ENCODE data around the gene TRAIP. TPM values are rescaled to one million over a fixed set of nuclear protein-coding genes. Genes with fewer than 3 reads are reported as not detected.

The TRAIP gene
- total and polyA plus RNA-seq, 2 donors (not counting 1 experiment from before 2014, with no cell fraction given) = 2.0 to 2.5 TPM

- Histone ChIP-seq H3K4me3 (replicated peaks in 1 of 4; ENCODE audit: control extremely low read depth in 1 of 4, insufficient read depth in 1 of 4, low read depth in 3 of 4, low read length in 4 of 4) (no peak overlapping the region), H3K4me2 (ENCODE audit: extremely low read depth, insufficient read depth, low read length) (no peak overlapping the region), H4K20me1 (ENCODE audit: control insufficient read depth, extremely low read depth, insufficient read depth, low read length) (no peaks in the 10 kb centered on the region), H3K4me1 (ENCODE audit: control insufficient read depth, extremely low read depth, insufficient read depth, low read length) (peaks cover 3% of the 10 kb centered on the region), H3K27me3 (ENCODE audit: control insufficient read depth, insufficient read depth, low read length) (no peaks in the 10 kb centered on the region), H3K9ac (ENCODE audit: insufficient read depth, low read length) (no peak overlapping the region), H3K79me2 (ENCODE audit: control insufficient read depth, insufficient read depth, low read length) (no peaks in the 10 kb centered on the region), H3K27ac (ENCODE audit: insufficient read depth, low read length) (no peak overlapping the region), H2AFZ (ENCODE audit: low read length) (no peak overlapping the region), H3K9me3 (ENCODE audit: control insufficient read depth, insufficient read depth, low read depth, low read length) (no peaks in the 10 kb centered on the region), H3K36me3 (ENCODE audit: control insufficient read depth, insufficient read depth, low read length) (no peaks in the 10 kb centered on the region)
- DNase-seq (ENCODE audit: low read depth in 2 of 2) = no peak
- TF ChIP-seq CTCF (conservative IDR thresholded peaks at IDR 0.05 in 1 of 2, IDR thresholded peaks at IDR 0.05 in 1 of 2; ENCODE audit: low read depth in 1 of 2, low read length in 2 of 2) (no peak), EZH2 (IDR thresholded peaks at IDR 0.05; ENCODE audit: low read length, missing control alignments) (no peak)
Measured at GRCh38 chr3:49791571-49791970, 64.8 kb downstream of the TRAIP start.

- Histone ChIP-seq H3K79me2 (ENCODE audit: control insufficient read depth, insufficient read depth, low read length) (peaks cover 4% of the 10 kb centered on the region), H3K9ac (ENCODE audit: insufficient read depth, low read length) (no peak overlapping the region), H3K4me2 (ENCODE audit: extremely low read depth, insufficient read depth, low read length) (no peak overlapping the region), H2AFZ (ENCODE audit: low read length) (no peak overlapping the region), H3K4me3 (replicated peaks in 1 of 4; ENCODE audit: control extremely low read depth in 1 of 4, insufficient read depth in 1 of 4, low read depth in 3 of 4, low read length in 4 of 4) (no peak overlapping the region), H3K27ac (ENCODE audit: insufficient read depth, low read length) (no peak overlapping the region), H3K27me3 (ENCODE audit: control insufficient read depth, insufficient read depth, low read length) (no peaks in the 10 kb centered on the region), H3K4me1 (ENCODE audit: control insufficient read depth, extremely low read depth, insufficient read depth, low read length) (peaks cover 3% of the 10 kb centered on the region), H4K20me1 (ENCODE audit: control insufficient read depth, extremely low read depth, insufficient read depth, low read length) (no peaks in the 10 kb centered on the region), H3K9me3 (ENCODE audit: control insufficient read depth, insufficient read depth, low read depth, low read length) (no peaks in the 10 kb centered on the region), H3K36me3 (ENCODE audit: control insufficient read depth, insufficient read depth, low read length) (no peaks in the 10 kb centered on the region)
- no peak for TF ChIP-seq CTCF (conservative IDR thresholded peaks at IDR 0.05 in 1 of 2, IDR thresholded peaks at IDR 0.05 in 1 of 2; ENCODE audit: low read depth in 1 of 2, low read length in 2 of 2)
- peak in 1 of 2 donors; percentile 23 for DNase-seq (ENCODE audit: low read depth in 2 of 2)
Measured at GRCh38 chr3:49790626-49791411, 65.5 kb downstream of the TRAIP start.

- H3K4me2 ChIP-seq (ENCODE audit: extremely low read depth, insufficient read depth, low read length) = no peak overlapping the region
- no peak for TF ChIP-seq EZH2 (IDR thresholded peaks at IDR 0.05; ENCODE audit: low read length, missing control alignments)
- no peak for TF ChIP-seq CTCF (conservative IDR thresholded peaks at IDR 0.05 in 1 of 2, IDR thresholded peaks at IDR 0.05 in 1 of 2; ENCODE audit: low read depth in 1 of 2, low read length in 2 of 2)
- DNase-seq (ENCODE audit: low read depth in 2 of 2) = no peak
- no peak overlapping the region for H3K9ac ChIP-seq (ENCODE audit: insufficient read depth, low read length)
- no peaks in the 10 kb centered on the region for H3K27me3 ChIP-seq (ENCODE audit: control insufficient read depth, insufficient read depth, low read length)
- peaks cover 29% of the 10 kb centered on the region for H3K79me2 ChIP-seq (ENCODE audit: control insufficient read depth, insufficient read depth, low read length)
- no peak overlapping the region for H3K4me3 ChIP-seq (replicated peaks in 1 of 4; ENCODE audit: control extremely low read depth in 1 of 4, insufficient read depth in 1 of 4, low read depth in 3 of 4, low read length in 4 of 4)
- H3K36me3 ChIP-seq (ENCODE audit: control insufficient read depth, insufficient read depth, low read length) = no peaks in the 10 kb centered on the region
- H3K9me3 ChIP-seq (ENCODE audit: control insufficient read depth, insufficient read depth, low read depth, low read length) = no peaks in the 10 kb centered on the region
- H3K27ac ChIP-seq (ENCODE audit: insufficient read depth, low read length) = no peak overlapping the region
- H3K4me1 ChIP-seq (ENCODE audit: control insufficient read depth, extremely low read depth, insufficient read depth, low read length) = peaks cover 7% of the 10 kb centered on the region
- no peaks in the 10 kb centered on the region for H4K20me1 ChIP-seq (ENCODE audit: control insufficient read depth, extremely low read depth, insufficient read depth, low read length)
- no peak overlapping the region for H2AFZ ChIP-seq (ENCODE audit: low read length)
Measured at GRCh38 chr3:49788056-49788455, 68.3 kb downstream of the TRAIP start.
